Endothelial cell of umbilical vein (primary cell): ENCODE results near the gene CAMTA1. TPM values are rescaled to one million over a fixed set of nuclear protein-coding genes. Genes with fewer than 3 reads are reported as not detected.

Source experiments
- BruUV-seq: library from RNA; stranded (reverse); fragments of 400-500 nt; replicated peaks from 2 replicates; lab custom pipeline; 2021; lab: Mats Ljungman, UMichigan
- CTCF ChIA-PET: fragments of 300-600, 350-600 bp; sonication (Branson Sonifier 250); formaldehyde crosslinking; loops from one replicate; lab custom pipeline; 2021; ENCODE audit warnings: antibody characterized with exemption, inconsistent platforms; lab: Charles Lee
- POLR2A ChIA-PET: fragments of 300-600, 350-600 bp; sonication (Branson Sonifier 250); formaldehyde crosslinking; loops from one replicate; lab custom pipeline; 2021; ENCODE audit warnings: antibody characterized with exemption, inconsistent platforms; lab: Charles Lee
- DNase-seq: peaks from one replicate; pipeline ENCODE4 v3.0.0-alpha.2; 2011; ENCODE audit warnings: low read depth, low spot score
- FAIRE-seq: peaks from 2 replicates; lab custom pipeline; 2011; peaks lifted over from hg19 to GRCh38; lab: Jason Lieb, UNC
- H2AFZ ChIP-seq: 2 replicates; pipeline ENCODE4 v1.6.0; 2012; ENCODE audit warnings: low read depth, low read length, control low read depth, inconsistent platforms
- H3K27ac ChIP-seq: 2 replicates; pipeline ENCODE4 v1.5.1; 2011; ENCODE audit warnings: low read depth, mild to moderate bottlenecking, control low read depth, low read length, moderate library complexity; ENCODE audit not compliant: insufficient read depth
- H3K27me3 ChIP-seq, 2 experiments: 2 replicates each; pipeline versions ENCODE4 v1.6.0 to v1.6.1; 2011; ENCODE audit warnings: low read length in 2 of 2, mixed read lengths in 1 of 2; ENCODE audit not compliant: control insufficient read depth in 2 of 2, insufficient read depth in 2 of 2
- H3K36me3 ChIP-seq, 2 experiments: 2 replicates in 1 of 2; 3 replicates in 1 of 2; pipeline ENCODE4 v1.5.1; 2011; ENCODE audit warnings: low read length in 2 of 2, mild to moderate bottlenecking in 1 of 2, moderate library complexity in 1 of 2; ENCODE audit not compliant: control insufficient read depth in 2 of 2, insufficient read depth in 2 of 2; ENCODE audit errors: extremely low read depth in 1 of 2
- H3K4me1 ChIP-seq: 3 replicates; pipeline ENCODE4 v1.5.1; 2011; ENCODE audit warnings: mild to moderate bottlenecking, low read length; ENCODE audit not compliant: control insufficient read depth, insufficient read depth; ENCODE audit errors: extremely low read depth
- H3K4me2 ChIP-seq: 2 replicates; pipeline ENCODE4 v1.6.1; 2011; ENCODE audit warnings: low read length, control low read depth, mixed read lengths; ENCODE audit not compliant: insufficient read depth
- H3K4me3 ChIP-seq, 3 experiments: fragments of 200-600 bp in 1 of 3; sonication (generic), shearing (Covaris generic) in 1 of 3; replicated peaks in 1 of 3; 2 replicates each; pipeline ENCODE4 v1.5.1; 2011 to 2016; ENCODE audit warnings: control low read depth in 3 of 3, low read length in 3 of 3, mild to moderate bottlenecking in 2 of 3, inconsistent platforms in 1 of 3, low read depth in 1 of 3, moderate library complexity in 1 of 3; ENCODE audit not compliant: insufficient read depth in 1 of 3
- H3K79me2 ChIP-seq: 2 replicates; pipeline ENCODE4 v1.6.0; 2012; ENCODE audit warnings: low read length, inconsistent platforms; ENCODE audit not compliant: control insufficient read depth, insufficient read depth
- H3K9ac ChIP-seq: replicated peaks from 2 replicates; pipeline ENCODE3; 2011; ENCODE audit warnings: low read length, control low read depth; ENCODE audit not compliant: insufficient read depth; ENCODE audit errors: extremely low read depth
- H3K9me1 ChIP-seq: replicated peaks from 3 replicates; pipeline ENCODE4 v1.6.0; 2011; ENCODE audit warnings: mild to moderate bottlenecking, low read length; ENCODE audit not compliant: control insufficient read depth, insufficient read depth; ENCODE audit errors: extremely low read depth
- H3K9me3 ChIP-seq: replicated peaks from 2 replicates; pipeline ENCODE4 v1.5.1; 2012; ENCODE audit warnings: low read length, inconsistent platforms; ENCODE audit not compliant: control insufficient read depth, insufficient read depth
- H4K20me1 ChIP-seq: replicated peaks from 2 replicates; pipeline ENCODE3; 2011; ENCODE audit warnings: mild to moderate bottlenecking, low read length; ENCODE audit not compliant: control insufficient read depth, insufficient read depth; ENCODE audit errors: extremely low read depth
- EZH2 ChIP-seq: IDR thresholded peaks from 2 replicates; pipeline ENCODE4 v1.6.1; 2012; ENCODE audit warnings: borderline replicate concordance, low read depth, mild to moderate bottlenecking, moderate library complexity, low read length, inconsistent platforms; ENCODE audit not compliant: severe bottlenecking
- FOS ChIP-seq: IDR thresholded peaks from 2 replicates; pipeline ENCODE4 v1.6.1; 2011; ENCODE audit warnings: mild to moderate bottlenecking, low read length, moderate library complexity, borderline replicate concordance; ENCODE audit not compliant: insufficient read depth
- GATA2 ChIP-seq: IDR thresholded peaks from 2 replicates; pipeline ENCODE4 v1.7.0; 2011; ENCODE audit warnings: low read depth, mild to moderate bottlenecking, moderate library complexity, mixed read lengths, low read length; ENCODE audit not compliant: insufficient read length, insufficient read depth
- MAX ChIP-seq: IDR thresholded peaks from 2 replicates; pipeline ENCODE4 v1.6.1; 2011; ENCODE audit not compliant: insufficient read depth, insufficient read length
- MYC ChIP-seq: IDR thresholded peaks from one replicate; pipeline ENCODE4 v1.6.1; 2011; ENCODE audit warnings: mild to moderate bottlenecking, low read depth, low read length
- POLR2A ChIP-seq: IDR thresholded peaks from 2 replicates; pipeline ENCODE4 v1.6.1; 2012; ENCODE audit warnings: low read depth, mild to moderate bottlenecking, control low read depth, low read length
- POLR2AphosphoS5 ChIP-seq: IDR thresholded peaks from 2 replicates; pipeline ENCODE4 v1.6.1; 2012; ENCODE audit warnings: low read depth, mild to moderate bottlenecking, control low read depth, low read length, moderate library complexity; ENCODE audit not compliant: insufficient read depth
- dilution Hi-C: fragments of 300-500 bp; cut with MboI; formaldehyde crosslinking; loops from one replicate; pipeline ENCODE4 v1.15.0; 2019; ENCODE audit warnings: low sequenced_read_pairs; ENCODE audit not compliant: extremely low pct_ligation_motif_present
- intact Hi-C: fragments of 100-400 bp; cut with micrococcal nuclease; formaldehyde crosslinking; loops from one replicate; pipeline ENCODE4 v1.10.0; 2022
- polyA plus RNA-seq, 4 experiments: library from polyadenylated mRNA; depleted of rRNA in 3 of 4; stranded (reverse) in 3 of 4; unstranded in 1 of 4; fragments of >200 nt; gene quantifications; 2 replicates each; pipeline versions ENCODE4 v1.2.1 to v1.2.3, GENCODE V29; 2011 to 2012; ENCODE audit warnings: missing spikeins in 1 of 4
- total RNA-seq: library from RNA; stranded (reverse); gene quantifications from 2 replicates; pipeline ENCODE4 v1.2.3, GENCODE V29; 2021
- TF ChIP-seq, protein P1 (sequence below), 2 donors: IDR thresholded peaks; 1 replicate in 1 of 2; 2 replicates in 1 of 2; pipeline ENCODE4 v1.5.1; 2011; ENCODE audit warnings: low read length in 2 of 2, mild to moderate bottlenecking in 2 of 2, moderate library complexity in 2 of 2, control low read depth in 1 of 2, inconsistent platforms in 1 of 2, low read depth in 1 of 2; ENCODE audit not compliant: insufficient read depth in 1 of 2; ENCODE audit errors: extremely low read depth in 1 of 2

The CAMTA1 gene
- total and polyA plus RNA-seq, 2 donors (not counting 3 experiments of a cell fraction or from before 2014, with no cell fraction given): 50.8 to 92.7 TPM

DNA sequence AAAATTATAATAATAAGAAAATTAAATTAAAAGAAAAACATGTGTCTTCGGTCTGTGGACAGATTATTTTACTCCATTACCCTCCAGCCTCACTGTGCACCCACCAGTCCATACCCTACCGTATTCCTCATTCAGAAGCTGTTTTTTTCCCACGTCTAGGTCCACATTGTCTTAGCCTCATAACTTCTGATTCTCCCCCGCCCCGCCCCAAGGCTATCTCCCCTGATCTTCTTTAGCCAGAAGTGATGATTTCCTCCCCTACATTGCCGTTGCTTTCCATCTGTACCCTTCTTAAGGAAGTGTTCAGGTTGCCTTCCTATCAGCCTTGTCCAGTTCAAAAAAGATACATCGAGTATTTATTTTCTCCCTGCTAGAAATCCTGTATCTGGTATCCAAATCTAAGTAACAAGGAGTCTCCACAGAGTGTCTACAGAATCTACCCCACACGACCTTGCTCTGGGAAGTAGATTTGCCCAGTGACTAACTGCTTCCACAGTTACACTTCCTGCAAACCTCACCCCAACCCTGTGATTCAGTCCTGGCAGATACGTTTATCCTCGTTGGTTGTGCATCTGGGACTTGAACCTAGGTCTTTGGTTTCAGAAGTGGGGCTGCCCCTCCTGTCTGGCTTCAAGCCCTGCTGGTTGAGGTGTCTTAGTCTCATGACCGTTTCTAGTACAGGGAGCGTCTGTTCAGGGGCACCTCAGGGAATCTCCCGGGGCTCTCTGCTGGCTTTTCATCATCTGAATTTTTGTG, 470.2 kb downstream of the CAMTA1 start:
- no peak for DNase-seq
- POLR2A ChIA-PET: no interaction called here
- peak overlapping the region; percentile 9 for H2AFZ ChIP-seq
- no peaks in the 10 kb centered on the region for H3K79me2 ChIP-seq
- H3K4me1 ChIP-seq: no peaks in the 10 kb centered on the region
- H3K27me3 ChIP-seq: no peaks in the 10 kb centered on the region
- no peaks in the 10 kb centered on the region for H3K9me3 ChIP-seq
- H3K36me3 ChIP-seq: no peaks in the 10 kb centered on the region
- TF ChIP-seq, protein P1, sequence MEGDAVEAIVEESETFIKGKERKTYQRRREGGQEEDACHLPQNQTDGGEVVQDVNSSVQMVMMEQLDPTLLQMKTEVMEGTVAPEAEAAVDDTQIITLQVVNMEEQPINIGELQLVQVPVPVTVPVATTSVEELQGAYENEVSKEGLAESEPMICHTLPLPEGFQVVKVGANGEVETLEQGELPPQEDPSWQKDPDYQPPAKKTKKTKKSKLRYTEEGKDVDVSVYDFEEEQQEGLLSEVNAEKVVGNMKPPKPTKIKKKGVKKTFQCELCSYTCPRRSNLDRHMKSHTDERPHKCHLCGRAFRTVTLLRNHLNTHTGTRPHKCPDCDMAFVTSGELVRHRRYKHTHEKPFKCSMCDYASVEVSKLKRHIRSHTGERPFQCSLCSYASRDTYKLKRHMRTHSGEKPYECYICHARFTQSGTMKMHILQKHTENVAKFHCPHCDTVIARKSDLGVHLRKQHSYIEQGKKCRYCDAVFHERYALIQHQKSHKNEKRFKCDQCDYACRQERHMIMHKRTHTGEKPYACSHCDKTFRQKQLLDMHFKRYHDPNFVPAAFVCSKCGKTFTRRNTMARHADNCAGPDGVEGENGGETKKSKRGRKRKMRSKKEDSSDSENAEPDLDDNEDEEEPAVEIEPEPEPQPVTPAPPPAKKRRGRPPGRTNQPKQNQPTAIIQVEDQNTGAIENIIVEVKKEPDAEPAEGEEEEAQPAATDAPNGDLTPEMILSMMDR (IDR thresholded peaks at IDR 0.05; ENCODE audit: extremely low read depth in 1 of 2, insufficient read depth in 1 of 2, low read depth in 1 of 2, low read length in 2 of 2): no peak
- TF ChIP-seq EZH2: no peak
- TF ChIP-seq FOS: peak; percentile 16
- TF ChIP-seq MAX: no peak
- no peak for TF ChIP-seq MYC
- TF ChIP-seq POLR2AphosphoS5: no peak
- no peak for TF ChIP-seq POLR2A
- no peak for TF ChIP-seq GATA2
- no peak for FAIRE-seq
- no peaks in the 10 kb centered on the region for H3K9me1 ChIP-seq
- BruUV-seq: no TSS peak
- H3K4me2 ChIP-seq: no peak overlapping the region
- H3K9ac ChIP-seq: no peak overlapping the region
- intact Hi-C loops: no loop called here
- H3K4me3 ChIP-seq: no peak overlapping the region
- CTCF ChIA-PET: no interaction called here
- dilution Hi-C loops: no loop called here
- no peaks in the 10 kb centered on the region for H4K20me1 ChIP-seq
- H3K27ac ChIP-seq: no peak overlapping the region
